IPS DF 19.7 (cell line): ENCODE measurements around the gene EBF4.

Experiments used
- DNase-seq: peaks from one replicate; pipeline ENCODE4 v3.0.0-alpha.2; 2013; ENCODE audit warnings: low read depth, low spot score

EBF4 gene

GRCh38 chr20:2692036-2692885, at the start of gene EBF4:
TSS of gene EBF4 (plus strand) at chr20:2692780. CDS start at chr20:2693646, 866 bp downstream.
- DNase-seq, result no peak

- DNase-seq, result no peak
Observed at GRCh38 chr20:2643708-2644107, 48.9 kb upstream of the EBF4 start.

GRCh38 chr20:2651772-2652723, 40.5 kb upstream of the EBF4 start, which contains the start of gene NOP56:
TSS of gene NOP56 (plus strand) at chr20:2652632. CDS start at chr20:2652661, 29 bp downstream.
- DNase-seq, result no peak

GRCh38 chr20:2652724-2653555, 39.6 kb upstream of the EBF4 start:
- no peak for DNase-seq

GRCh38 chr20:2653556-2654383, 38.8 kb upstream of the EBF4 start:
- DNase-seq, result no peak

GRCh38 chr20:2654384-2654822, 38.2 kb upstream of the EBF4 start:
- no peak for DNase-seq

- DNase-seq, result no peak
Observed at GRCh38 chr20:2654831-2655230, 37.7 kb upstream of the EBF4 start.

GRCh38 chr20:2655331-2656116, 37.1 kb upstream of the EBF4 start:
- no peak for DNase-seq

- no peak for DNase-seq
Observed at GRCh38 chr20:2656471-2657117, 36.0 kb upstream of the EBF4 start.

- no peak for DNase-seq
Observed at GRCh38 chr20:2657241-2657640, 35.3 kb upstream of the EBF4 start.

GRCh38 chr20:2657674-2658073, 34.9 kb upstream of the EBF4 start:
- DNase-seq, result no peak

GRCh38 chr20:2658414-2659354, 33.9 kb upstream of the EBF4 start:
- DNase-seq, result no peak

GRCh38 chr20:2659547-2659946, 33.0 kb upstream of the EBF4 start:
- DNase-seq, result no peak

GRCh38 chr20:2663364-2663886, 29.2 kb upstream of the EBF4 start:
- no peak for DNase-seq

- peak; percentile 90 for DNase-seq
Observed at GRCh38 chr20:2663887-2664719, 28.5 kb upstream of the EBF4 start, which contains the start of gene IDH3B. TSS of gene IDH3B (minus strand) at chr20:2664216. CDS start at chr20:2664188, 28 bp downstream.

- no peak for DNase-seq
Observed at GRCh38 chr20:2671977-2672376, 20.6 kb upstream of the EBF4 start.

- no peak for DNase-seq
Observed at GRCh38 chr20:2672446-2672845, 20.1 kb upstream of the EBF4 start.
